Motor neuron (in vitro differentiated cells): ENCODE measurements around the gene FAM153A. TPM values are rescaled to one million over a fixed set of nuclear protein-coding genes. Genes with fewer than 3 reads are reported as not detected.
"Not testable (repeated sequence)": the region's sequence is repeated elsewhere in the genome, so short reads cannot be mapped to it uniquely, and the experiment has no call there.

Experiments used
- ATAC-seq, 8 experiments: fragments of 200-7000 bp; cut with Tn5 transposase; replicated peaks in 6 of 8; 2 replicates each; pipeline ENCODE4 v1.8.0; 2021; ENCODE audit warnings: mild to moderate bottlenecking in 8 of 8, moderate library complexity in 8 of 8
- H3K27ac ChIP-seq, 2 donors: fragments of 250-450 bp; sonication (Bioruptor Pico); 2 replicates each; pipeline ENCODE4 v1.9.0; 2021; ENCODE audit warnings: antibody characterized with exemption in 2 of 2, mild to moderate bottlenecking in 2 of 2, moderate library complexity in 1 of 2
- H3K4me1 ChIP-seq, 2 donors: fragments of 250-450 bp; sonication (Bioruptor Pico); replicated peaks in 1 of 2; 2 replicates each; pipeline ENCODE4 v1.6.1; 2021; ENCODE audit warnings: antibody characterized with exemption in 2 of 2, mild to moderate bottlenecking in 2 of 2, moderate library complexity in 1 of 2
- H3K4me3 ChIP-seq, 5 donors: fragments of 250-450 bp; sonication (Bioruptor Pico); 2 replicates each; pipeline ENCODE4 v1.9.0; 2021; ENCODE audit warnings: antibody characterized with exemption in 5 of 5, mild to moderate bottlenecking in 5 of 5, moderate library complexity in 4 of 5
- WGBS, 10 experiments: fragments of 450-650 bp; shearing (Covaris generic); methylation state at CpG; one replicate each; pipeline ENCODE4 v1.0.0; 2022; 5-methylcytosine and 5-hydroxymethylcytosine counted together
- in situ Hi-C, 9 experiments: fragments of 400-800 bp; cut with MboI; loops; one replicate each; pipeline ENCODE4 v1.15.0; 2021; ENCODE audit warnings: low sequenced_read_pairs in 9 of 9, low pct_unique_long_range_greater_than_20kb in 2 of 9; ENCODE audit not compliant: unreplicated experiment in 9 of 9
- total RNA-seq, 8 experiments: library from RNA; unstranded; fragments of 300-600 nt; gene quantifications; 2 replicates each; pipeline versions ENCODE4 v1.2.3 to v1.2.4, GENCODE V29; 2022

FAM153A gene
- total RNA-seq = under 1 TPM in 6 of 8 experiments, not detected in 2; 0.16 to 0.90 (median 0.27) TPM

DNA sequence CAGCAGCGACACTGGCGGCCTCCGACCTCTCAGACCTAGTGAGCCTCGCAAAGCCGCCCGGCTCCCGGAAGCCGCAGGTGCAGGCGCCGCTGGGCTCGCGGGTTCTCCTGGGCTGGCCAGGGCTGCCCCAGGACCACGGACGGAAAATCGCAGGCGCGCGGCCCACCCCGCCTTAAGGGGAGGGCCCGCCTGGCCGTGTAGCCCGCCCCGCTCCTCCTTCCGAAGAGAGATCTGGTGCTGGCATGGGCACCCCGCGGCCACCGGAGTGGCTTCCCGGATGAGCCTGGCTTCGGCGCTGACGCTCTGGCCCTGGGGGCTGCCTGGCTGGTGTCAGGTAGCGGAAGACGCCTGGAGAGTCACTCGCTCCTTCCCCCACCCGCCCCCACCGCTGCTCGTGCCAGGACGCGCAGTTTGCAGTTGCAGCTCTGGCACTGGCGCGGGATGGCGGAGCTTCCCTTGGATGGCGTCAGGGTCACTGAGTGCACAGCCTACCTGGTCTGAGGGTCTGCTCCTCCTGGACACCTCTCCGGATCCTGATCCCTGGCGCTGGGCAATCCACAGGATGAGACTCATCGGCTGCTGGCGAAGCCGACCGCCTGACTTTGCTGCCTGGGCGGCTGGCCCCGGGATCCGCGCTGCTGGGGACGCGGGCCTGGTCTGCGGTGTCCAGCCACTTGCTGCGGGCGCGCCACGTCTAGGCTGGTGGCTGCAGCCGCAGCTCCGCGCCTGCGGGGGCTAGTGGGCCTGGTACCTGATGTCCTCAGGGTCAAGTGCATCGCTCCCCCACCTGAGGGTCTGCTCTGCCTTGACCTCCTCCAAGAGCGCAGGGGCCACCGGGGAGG, at the start of gene FAM153A:
FAM153A (minus strand) TSS at position 108 of the 842 bp plus-strand sequence.
- H3K4me1 ChIP-seq, in situ Hi-C loops, H3K27ac ChIP-seq, H3K4me3 ChIP-seq: not testable (repeated sequence)
- peak in 5 of 8 experiments; percentile 16 to 95 (median 59) for ATAC-seq
- WGBS, 10 experiments = no CpG with 5 or more reads among the region's 67 CpGs

DNA sequence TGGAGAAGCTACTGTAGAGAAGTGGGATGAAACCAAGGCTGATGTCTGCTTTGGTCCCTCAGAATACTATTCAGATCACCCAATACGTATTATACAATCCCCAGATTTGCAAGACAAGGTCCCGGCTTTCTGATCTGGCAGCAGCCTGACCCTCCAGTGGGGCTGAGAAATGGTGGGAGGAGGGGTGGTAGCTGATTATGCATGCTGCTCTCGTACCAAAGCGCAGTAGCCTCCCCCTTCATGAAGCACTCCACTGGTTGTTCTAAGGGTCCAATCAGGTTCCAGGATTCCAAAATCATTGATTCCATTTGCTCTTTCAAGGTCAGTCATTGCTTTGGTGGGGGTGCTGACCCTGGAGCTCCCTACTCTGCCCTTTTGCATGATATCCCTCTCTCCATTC, 49.6 kb upstream of the FAM153A start:
- 83% methylated on average over 1 of the region's 4 CpGs; no CpG with 5 or more reads in 8 of the 10 experiments for WGBS, 10 experiments
- H3K4me3 ChIP-seq, ATAC-seq, H3K27ac ChIP-seq, H3K4me1 ChIP-seq, in situ Hi-C loops: not testable (repeated sequence)

DNA sequence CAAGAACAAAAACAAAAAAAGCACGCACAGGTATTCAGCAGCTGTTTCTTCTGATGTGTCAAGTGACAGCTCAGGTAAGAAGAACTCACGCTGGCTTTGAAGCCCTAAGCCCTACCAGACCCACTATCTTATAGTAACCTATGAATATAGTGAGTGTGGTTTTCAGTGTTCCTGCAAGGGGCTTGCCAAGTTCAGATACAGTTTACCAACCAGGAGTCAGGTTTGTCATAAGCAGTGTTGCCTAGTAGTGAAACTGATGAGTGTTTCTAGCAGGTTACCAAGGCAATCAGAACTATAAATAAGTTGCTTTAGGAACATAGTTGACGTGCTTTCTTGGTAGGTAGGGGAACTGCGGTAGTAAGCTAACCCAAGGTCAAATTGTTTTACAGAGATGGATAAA, 43.4 kb upstream of the FAM153A start:
- ATAC-seq = peak in 1 of 8 experiments; percentile 48
- H3K4me1 ChIP-seq, in situ Hi-C loops, H3K4me3 ChIP-seq, H3K27ac ChIP-seq: not testable (repeated sequence)
- WGBS, 10 experiments = no CpG with 5 or more reads among the region's 4 CpGs

DNA sequence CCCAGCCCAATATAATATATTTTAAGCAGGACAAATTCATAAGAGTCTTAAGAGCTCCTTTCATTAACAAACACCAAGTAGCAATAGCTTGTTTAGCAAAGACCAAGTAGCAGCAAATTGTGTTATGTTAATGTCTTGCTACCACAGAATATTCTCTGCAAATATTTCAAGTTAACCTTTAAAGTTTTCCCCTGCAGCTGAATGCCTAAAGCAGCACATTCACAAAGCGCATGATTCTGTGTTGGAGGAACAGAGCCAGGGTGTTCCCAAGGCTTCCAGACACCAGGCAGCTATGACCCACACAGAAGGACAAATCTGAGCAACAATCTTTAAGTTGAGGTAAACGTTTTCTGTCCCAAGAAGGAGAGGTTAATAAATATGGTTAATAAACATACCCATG, 42.1 kb upstream of the FAM153A start:
- H3K4me3 ChIP-seq, H3K4me1 ChIP-seq, H3K27ac ChIP-seq, in situ Hi-C loops: not testable (repeated sequence)
- ATAC-seq = peak in 3 of 8 experiments; percentile 40 to 87 (median 65)
- no CpG with 5 or more reads among the region's 2 CpGs for WGBS, 10 experiments

DNA sequence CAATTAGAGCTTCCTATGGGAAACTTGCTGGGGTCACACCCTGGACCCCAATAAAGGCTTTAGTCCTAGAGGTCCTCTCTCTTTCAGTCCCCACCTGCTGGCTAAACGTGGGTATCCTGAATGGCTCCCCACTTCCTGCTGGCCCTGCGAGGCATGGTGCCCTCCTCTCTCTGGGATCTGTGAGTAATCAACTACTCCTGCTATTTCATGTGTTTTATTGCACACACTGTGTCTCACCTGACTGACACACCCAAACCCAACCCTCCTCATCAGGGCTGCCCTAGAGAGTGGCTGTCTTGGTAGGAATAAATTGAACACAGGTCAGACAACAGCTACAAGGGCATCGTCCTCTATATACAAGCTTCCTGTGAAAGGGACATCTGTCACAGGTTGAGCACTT, 39.8 kb upstream of the FAM153A start:
- no CpG with 5 or more reads among the region's 3 CpGs for WGBS, 10 experiments
- H3K27ac ChIP-seq, ATAC-seq, H3K4me3 ChIP-seq, in situ Hi-C loops, H3K4me1 ChIP-seq: not testable (repeated sequence)

DNA sequence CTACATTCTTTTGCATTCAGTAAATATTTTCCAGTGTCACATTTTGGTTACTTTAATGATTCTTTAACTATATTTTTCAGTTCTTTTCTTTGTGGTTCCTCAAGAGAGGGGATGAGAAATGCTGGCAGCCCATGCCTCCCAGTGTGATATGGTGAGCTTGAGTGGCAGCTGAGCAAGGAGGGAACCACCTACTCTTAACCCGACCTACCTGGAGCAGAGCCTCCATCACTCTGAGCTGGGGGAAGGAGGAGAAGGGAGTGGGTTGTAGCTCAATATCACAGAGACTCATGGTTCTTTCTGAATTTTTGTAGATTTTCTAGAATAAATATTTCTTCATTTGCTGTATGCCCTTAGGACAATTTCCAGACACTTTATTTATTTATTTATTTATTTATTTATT, 37.0 kb upstream of the FAM153A start:
- in situ Hi-C loops, ATAC-seq, H3K27ac ChIP-seq, H3K4me3 ChIP-seq, H3K4me1 ChIP-seq: not testable (repeated sequence)
- WGBS, 10 experiments = no CpG with 5 or more reads among the region's 1 CpG

DNA sequence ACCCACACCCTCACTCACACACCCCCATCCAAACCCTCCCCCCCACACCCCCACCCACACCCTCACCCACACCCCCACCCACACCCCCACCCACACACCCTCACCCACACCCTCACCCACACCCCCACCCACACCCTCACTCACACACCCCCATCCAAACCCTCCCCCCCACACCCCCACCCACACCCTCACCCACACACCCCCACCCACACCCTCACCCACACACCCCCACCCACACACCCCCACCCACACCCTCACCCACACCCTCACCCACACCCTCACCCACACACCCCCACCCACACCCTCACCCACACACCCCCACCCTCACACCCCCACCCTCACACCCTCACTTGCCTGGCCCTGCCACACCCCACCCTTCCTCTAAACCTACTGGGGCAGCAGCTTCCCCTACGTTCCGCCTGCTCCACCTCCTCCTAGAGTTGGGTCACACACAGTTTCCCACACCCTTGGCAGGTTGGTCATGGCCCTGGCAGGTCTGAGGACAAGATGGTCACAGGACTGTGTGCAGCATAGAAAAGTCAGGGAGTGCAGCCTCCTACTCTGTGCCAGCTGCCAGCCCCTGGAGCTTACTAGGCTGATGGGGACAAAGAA, 30.2 kb upstream of the FAM153A start:
- ATAC-seq, H3K4me3 ChIP-seq, in situ Hi-C loops, H3K27ac ChIP-seq, H3K4me1 ChIP-seq: not testable (repeated sequence)
- no CpG with 5 or more reads among the region's 2 CpGs for WGBS, 10 experiments

DNA sequence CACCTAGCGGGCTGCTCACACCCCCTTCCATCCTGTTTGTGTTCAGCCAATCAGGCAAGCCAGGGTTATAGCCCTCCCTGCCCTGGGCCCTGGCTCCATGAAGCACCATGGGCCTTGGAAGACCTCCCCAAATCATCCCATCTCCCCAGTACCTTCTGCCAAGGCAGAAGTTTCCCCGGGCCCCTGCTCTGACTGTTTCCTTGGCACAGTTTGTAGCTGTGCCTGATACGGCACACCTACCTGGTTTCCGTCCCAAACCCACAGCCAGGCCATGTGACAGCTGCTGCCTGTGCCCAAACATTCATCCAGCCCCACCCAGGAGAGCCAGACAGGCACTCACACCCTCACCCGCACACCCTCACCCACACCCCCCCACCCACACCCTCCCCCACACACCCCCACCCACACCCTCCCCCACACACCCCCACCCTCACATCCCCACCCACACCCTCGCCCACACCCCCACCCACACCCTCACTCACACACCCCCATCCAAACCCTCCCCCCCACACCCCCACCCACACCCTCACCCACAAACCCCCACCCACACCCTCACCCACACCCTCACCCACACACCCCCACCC, 29.6 kb upstream of the FAM153A start:
- H3K27ac ChIP-seq, H3K4me3 ChIP-seq, in situ Hi-C loops, H3K4me1 ChIP-seq, ATAC-seq: not testable (repeated sequence)
- WGBS, 10 experiments = no CpG with 5 or more reads among the region's 6 CpGs

DNA sequence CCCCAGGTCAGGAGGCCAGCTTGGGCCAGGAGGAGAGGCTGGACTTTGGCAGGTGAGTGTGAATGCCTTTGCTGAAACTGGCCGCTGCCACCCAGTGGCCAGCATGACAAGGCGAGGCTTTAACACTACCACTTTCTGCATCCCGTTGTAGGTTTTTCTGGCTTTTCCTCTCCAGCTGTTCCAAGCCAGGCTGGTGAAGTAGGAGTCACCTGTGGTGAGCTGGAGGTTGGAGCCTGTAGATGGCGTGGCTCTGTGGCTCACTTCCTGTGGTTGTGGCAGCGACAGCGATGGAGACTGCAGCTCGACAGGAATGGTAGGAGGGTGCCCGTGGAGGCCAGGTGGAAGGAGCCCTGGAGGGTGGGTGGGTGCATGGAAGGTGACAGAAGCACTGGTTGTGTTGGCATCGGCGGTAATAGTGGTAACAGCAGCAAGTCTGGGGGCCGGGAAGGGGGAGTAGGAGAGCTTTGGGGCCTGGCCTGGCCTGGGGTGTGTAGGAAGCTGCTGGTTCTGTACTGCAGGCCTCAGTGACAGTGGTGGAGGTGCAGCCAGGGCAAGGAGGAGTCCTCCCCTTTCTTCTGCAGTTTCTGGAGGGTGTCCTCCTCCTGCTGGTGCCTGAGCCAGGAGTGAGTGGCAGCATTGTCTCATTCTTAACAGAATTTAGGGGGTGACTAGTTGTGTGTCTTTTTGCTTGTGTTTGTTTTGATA, 26.7 kb upstream of the FAM153A start:
- peak in 3 of 8 experiments; percentile 14 to 53 (median 29) for ATAC-seq
- no CpG with 5 or more reads among the region's 11 CpGs for WGBS, 10 experiments

DNA sequence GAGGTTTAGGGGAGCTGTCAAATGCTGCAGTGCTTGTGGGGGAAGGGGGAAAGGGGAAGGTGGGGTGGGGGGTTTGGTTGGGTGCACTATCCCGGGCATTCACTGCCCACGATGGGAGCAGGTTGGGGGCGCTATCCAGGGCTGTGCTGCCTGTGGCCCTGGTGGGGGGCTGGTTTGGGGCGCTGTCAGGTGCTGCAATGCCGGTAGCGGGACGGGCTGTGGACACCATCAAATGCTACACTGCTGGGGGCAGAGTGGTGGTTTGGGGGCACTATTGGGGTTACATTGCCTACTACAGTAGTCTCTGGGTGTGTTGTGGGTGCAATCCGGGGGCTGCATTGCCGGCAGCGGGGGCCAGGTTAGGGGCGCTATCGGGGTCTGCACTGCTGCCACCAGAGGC, 25.7 kb upstream of the FAM153A start:
- H3K4me3 ChIP-seq, H3K27ac ChIP-seq, ATAC-seq, in situ Hi-C loops, H3K4me1 ChIP-seq: not testable (repeated sequence)
- no CpG with 5 or more reads among the region's 12 CpGs for whole genome bisulfite sequencing, 10 experiments

More for the DNA sequence above, 26.7 kb upstream of the FAM153A start:
- H3K27ac ChIP-seq, in situ Hi-C loops, H3K4me1 ChIP-seq, H3K4me3 ChIP-seq: not testable (repeated sequence)

DNA sequence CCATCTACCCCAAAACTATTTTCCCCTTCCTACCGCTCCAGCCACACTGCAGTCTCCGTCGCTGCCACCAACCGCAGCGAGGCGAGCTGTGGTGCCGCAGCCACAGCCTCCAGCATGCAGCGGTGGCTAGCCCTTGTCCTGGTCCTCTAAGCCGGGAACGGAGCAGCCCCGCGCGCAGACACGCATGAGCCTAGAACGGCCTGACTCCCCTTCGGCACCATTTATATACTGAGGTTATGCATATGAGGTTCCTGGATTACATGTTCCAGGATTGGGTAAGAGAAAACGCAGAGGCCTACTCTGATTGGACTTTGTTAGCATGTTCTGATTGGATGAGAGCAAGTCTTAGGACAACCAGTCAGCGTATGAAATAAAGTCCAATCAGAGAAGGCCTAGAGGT, 24.6 kb upstream of the FAM153A start:
- H3K27ac ChIP-seq, H3K4me3 ChIP-seq, H3K4me1 ChIP-seq, ATAC-seq, in situ Hi-C loops: not testable (repeated sequence)
- no CpG with 5 or more reads among the region's 18 CpGs for WGBS, 10 experiments

DNA sequence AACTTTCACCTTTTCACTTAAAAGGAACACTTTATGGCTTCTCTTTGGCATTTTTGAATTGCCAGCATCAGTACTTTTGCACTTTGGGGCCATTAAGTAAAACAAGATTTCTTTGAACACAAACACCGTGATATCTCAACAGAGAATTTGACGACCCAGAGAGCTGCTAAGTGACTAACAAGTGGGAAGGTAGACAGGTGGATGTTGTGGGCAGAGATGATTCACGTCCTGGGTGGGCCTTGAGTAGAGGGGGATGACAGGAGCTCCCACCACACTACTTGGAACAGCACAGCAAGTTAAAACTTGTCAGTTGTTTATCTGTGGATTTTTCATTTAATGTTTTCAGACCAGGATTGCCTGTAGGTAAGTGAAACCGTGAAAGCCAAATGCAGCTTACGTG, 18.7 kb upstream of the FAM153A start:
- H3K27ac ChIP-seq, in situ Hi-C loops, ATAC-seq, H3K4me1 ChIP-seq, H3K4me3 ChIP-seq: not testable (repeated sequence)
- WGBS, 10 experiments = no CpG with 5 or more reads among the region's 5 CpGs

DNA sequence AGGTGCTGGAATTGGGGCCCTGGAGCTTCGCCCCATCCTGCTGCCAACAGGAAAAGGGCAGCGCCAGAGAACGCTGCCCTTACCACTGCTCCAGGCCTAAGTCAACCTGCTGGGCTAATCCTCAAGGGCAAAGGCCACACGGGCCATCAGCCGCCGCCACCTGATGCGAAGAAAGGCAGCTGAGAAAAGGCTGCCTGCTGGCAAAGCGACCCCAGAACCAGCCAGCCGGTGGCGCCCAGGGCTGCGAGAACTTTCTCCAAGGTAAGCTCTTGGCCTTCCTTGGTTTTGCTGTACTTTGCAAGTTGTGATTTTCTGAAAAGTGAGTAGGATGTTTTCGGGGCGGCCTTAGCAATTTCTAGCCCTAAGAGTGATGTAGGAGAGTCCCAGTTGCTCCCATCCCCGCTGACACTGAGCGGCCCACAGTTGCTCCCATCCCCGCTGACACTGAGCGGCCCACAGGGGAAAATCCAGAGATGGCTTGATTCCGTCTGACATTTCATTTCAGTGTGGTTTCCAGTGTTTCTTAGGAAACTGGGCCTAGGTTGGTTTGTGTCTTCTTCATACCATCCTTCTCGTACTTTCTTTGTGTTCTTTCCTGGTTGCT, 15.6 kb upstream of the FAM153A start:
- H3K27ac ChIP-seq, ATAC-seq, in situ Hi-C loops, H3K4me1 ChIP-seq, H3K4me3 ChIP-seq: not testable (repeated sequence)
- no CpG with 5 or more reads among the region's 19 CpGs for WGBS, 10 experiments
